ENCODE measurements around the gene CLEC16A.
"Not testable (repeated sequence)": the region's sequence is repeated elsewhere in the genome, so short reads cannot be mapped to it uniquely, and the experiment has no call there.

Gene CLEC16A

GRCh38 chr16:10964039-10964890 is 19.9 kb downstream of the CLEC16A start:
- no peaks in the 10 kb centered on the region for H3K27me3 ChIP-seq
- TF ChIP-seq Cebpa-rat (IDR thresholded peaks at IDR 0.05), result no peak
- no peak overlapping the region for H3K4me3 ChIP-seq
- H3K27ac ChIP-seq, result no peak overlapping the region
- peaks cover 25% of the 10 kb centered on the region for H3K4me1 ChIP-seq
- H3K4me2 ChIP-seq, result peak overlapping the region; percentile 54
- H3K9ac ChIP-seq, result no peak overlapping the region
- no peaks in the 10 kb centered on the region for H3K9me3 ChIP-seq
- H3K36me3 ChIP-seq, result peaks cover 73% of the 10 kb centered on the region
- H4K20me1 ChIP-seq, result peaks cover 47% of the 10 kb centered on the region

GRCh38 chr16:10964891-10965326 is 20.5 kb downstream of the CLEC16A start:
- peaks cover 47% of the 10 kb centered on the region for H4K20me1 ChIP-seq
- no peak overlapping the region for H3K27ac ChIP-seq
- no peaks in the 10 kb centered on the region for H3K9me3 ChIP-seq
- no peak overlapping the region for H3K9ac ChIP-seq
- H3K4me1 ChIP-seq, result peaks cover 25% of the 10 kb centered on the region
- TF ChIP-seq Cebpa-rat (IDR thresholded peaks at IDR 0.05), result no peak
- H3K4me3 ChIP-seq, result no peak overlapping the region
- H3K4me2 ChIP-seq, result peak overlapping the region; percentile 54
- peaks cover 75% of the 10 kb centered on the region for H3K36me3 ChIP-seq
- no peaks in the 10 kb centered on the region for H3K27me3 ChIP-seq

- Histone ChIP-seq H3K27me3 (no peaks in the 10 kb centered on the region), H3K4me2 (peak overlapping the region; percentile 54), H3K4me3 (no peak overlapping the region), H4K20me1 (peaks cover 47% of the 10 kb centered on the region), H3K9me3 (no peaks in the 10 kb centered on the region), H3K27ac (no peak overlapping the region), H3K9ac (no peak overlapping the region), H3K36me3 (peaks cover 82% of the 10 kb centered on the region), H3K4me1 (peaks cover 25% of the 10 kb centered on the region)
- TF ChIP-seq Cebpa-rat (IDR thresholded peaks at IDR 0.05), result no peak
Measured at GRCh38 chr16:10965440-10966061, 21.2 kb downstream of the CLEC16A start.

- Histone ChIP-seq H3K9me3 (no peaks in the 10 kb centered on the region), H3K27me3 (no peaks in the 10 kb centered on the region), H4K20me1 (peaks cover 47% of the 10 kb centered on the region), H3K27ac (no peak overlapping the region), H3K4me1 (peaks cover 25% of the 10 kb centered on the region), H3K9ac (no peak overlapping the region), H3K36me3 (peaks cover 83% of the 10 kb centered on the region), H3K4me2 (peak overlapping the region; percentile 54; the same call in 1 of the 2 replicates), H3K4me3 (no peak overlapping the region)
- no peak for TF ChIP-seq Cebpa-rat (IDR thresholded peaks at IDR 0.05)
Measured at GRCh38 chr16:10966129-10966528, 21.8 kb downstream of the CLEC16A start.

- Histone ChIP-seq H4K20me1 (peaks cover 47% of the 10 kb centered on the region), H3K4me1 (peaks cover 26% of the 10 kb centered on the region), H3K36me3 (peaks cover 82% of the 10 kb centered on the region)
- not testable (repeated sequence) for H3K4me2 ChIP-seq, H3K27me3 ChIP-seq, H3K27ac ChIP-seq, H3K4me3 ChIP-seq, H3K9ac ChIP-seq, H3K9me3 ChIP-seq
Measured at GRCh38 chr16:10966559-10966958, 22.2 kb downstream of the CLEC16A start.

GRCh38 chr16:10967986-10968385 is 23.6 kb downstream of the CLEC16A start:
- Histone ChIP-seq H3K9me3 (no peaks in the 10 kb centered on the region), H3K4me3 (no peak overlapping the region), H3K4me1 (peaks cover 40% of the 10 kb centered on the region), H3K9ac (no peak overlapping the region), H3K4me2 (no peak overlapping the region), H3K27me3 (no peaks in the 10 kb centered on the region), H3K27ac (no peak overlapping the region), H4K20me1 (peaks cover 47% of the 10 kb centered on the region), H3K36me3 (peaks cover 82% of the 10 kb centered on the region)
- no peak for TF ChIP-seq Cebpa-rat (IDR thresholded peaks at IDR 0.05)

- H3K4me2 ChIP-seq, result no peak overlapping the region
- TF ChIP-seq Cebpa-rat (IDR thresholded peaks at IDR 0.05), result no peak
- H4K20me1 ChIP-seq, result peaks cover 42% of the 10 kb centered on the region
- no peak overlapping the region for H3K9ac ChIP-seq
- H3K27ac ChIP-seq, result no peak overlapping the region
- H3K4me3 ChIP-seq, result no peak overlapping the region
- H3K9me3 ChIP-seq, result no peaks in the 10 kb centered on the region
- peaks cover 45% of the 10 kb centered on the region for H3K4me1 ChIP-seq
- no peaks in the 10 kb centered on the region for H3K27me3 ChIP-seq
- H3K36me3 ChIP-seq, result peaks cover 82% of the 10 kb centered on the region
Measured at GRCh38 chr16:10968498-10968897, 24.1 kb downstream of the CLEC16A start.

- H4K20me1 ChIP-seq, result peaks cover 33% of the 10 kb centered on the region
- peaks cover 39% of the 10 kb centered on the region for H3K4me1 ChIP-seq
- peaks cover 84% of the 10 kb centered on the region for H3K36me3 ChIP-seq
- H3K9me3 ChIP-seq, result no peaks in the 10 kb centered on the region
- no peak for TF ChIP-seq Cebpa-rat (IDR thresholded peaks at IDR 0.05)
- H3K9ac ChIP-seq, result no peak overlapping the region
- no peaks in the 10 kb centered on the region for H3K27me3 ChIP-seq
- no peak overlapping the region for H3K4me2 ChIP-seq
- H3K27ac ChIP-seq, result no peak overlapping the region
- no peak overlapping the region for H3K4me3 ChIP-seq
Measured at GRCh38 chr16:10969615-10970014, 25.3 kb downstream of the CLEC16A start.

GRCh38 chr16:10970065-10970464 is 25.7 kb downstream of the CLEC16A start:
- no peak overlapping the region for H3K4me3 ChIP-seq
- no peak overlapping the region for H3K27ac ChIP-seq
- H3K9ac ChIP-seq, result no peak overlapping the region
- peaks cover 28% of the 10 kb centered on the region for H4K20me1 ChIP-seq
- no peaks in the 10 kb centered on the region for H3K9me3 ChIP-seq
- no peak for TF ChIP-seq Cebpa-rat (IDR thresholded peaks at IDR 0.05)
- no peaks in the 10 kb centered on the region for H3K27me3 ChIP-seq
- no peak overlapping the region for H3K4me2 ChIP-seq
- peaks cover 84% of the 10 kb centered on the region for H3K36me3 ChIP-seq
- peaks cover 35% of the 10 kb centered on the region for H3K4me1 ChIP-seq

GRCh38 chr16:10971560-10971961 is 27.2 kb downstream of the CLEC16A start:
- peaks cover 87% of the 10 kb centered on the region for H3K36me3 ChIP-seq
- no peak overlapping the region for H3K9ac ChIP-seq
- 0 out of 2 replicates have a peak, but pooled peaks cover 13% of the 10 kb centered on the region for H4K20me1 ChIP-seq
- no peak overlapping the region for H3K4me3 ChIP-seq
- no peak overlapping the region for H3K4me2 ChIP-seq
- peaks cover 20% of the 10 kb centered on the region; the same call in 1 of the 2 replicates for H3K4me1 ChIP-seq
- H3K27me3 ChIP-seq, result no peaks in the 10 kb centered on the region
- TF ChIP-seq Cebpa-rat (IDR thresholded peaks at IDR 0.05), result no peak
- no peaks in the 10 kb centered on the region for H3K9me3 ChIP-seq
- no peak overlapping the region for H3K27ac ChIP-seq

All from BLaER1 (cell line).